Breast epithelium (tissue), 3 donors: ENCODE measurements around the gene ITGA6.

ENCODE experiments used
- CTCF ChIP-seq, 3 donors: fragments of 450-650 bp; IDR thresholded peaks; one replicate each; pipeline ENCODE4 v1.5.1; 2016 to 2017; ENCODE audit warnings: antibody characterized with exemption in 3 of 3, mild to moderate bottlenecking in 3 of 3, moderate library complexity in 3 of 3
- POLR2A ChIP-seq: fragments of 450-650 bp; IDR thresholded peaks from one replicate; pipeline ENCODE4 v1.6.1; 2016; ENCODE audit warnings: antibody characterized with exemption, mild to moderate bottlenecking, moderate library complexity
- POLR2AphosphoS5 ChIP-seq, 3 donors: sonication (generic); formaldehyde crosslinking; IDR thresholded peaks; one replicate each; pipeline ENCODE4 v1.6.1; 2017; ENCODE audit warnings: antibody characterized with exemption in 3 of 3

- TF ChIP-seq CTCF (IDR thresholded peaks at IDR 0.05) (no peak), POLR2A (no peak), POLR2AphosphoS5 (IDR thresholded peaks at IDR 0.05) (no peak)
These were observed 4.1 kb downstream of the ITGA6 start for GRCh38 chr2:172431463-172431862.
